ENCODE results near the gene DNAH6. TPM values are rescaled to one million over a fixed set of nuclear protein-coding genes. Genes with fewer than 3 reads are reported as not detected.

DNAH6 gene
- total RNA-seq, 1 experiment from 2014 or later, result 0.26 TPM

- Histone ChIP-seq H3K4me2 (ENCODE audit: insufficient read depth, insufficient read length, low read length) (no peak overlapping the region), H3K79me1 (ENCODE audit: insufficient read depth, low read depth, low read length, poor library complexity, severe bottlenecking) (no peaks in the 10 kb centered on the region)
Observed at GRCh38 chr2:84823229-84823628, 306.9 kb downstream of the DNAH6 start.

More at GRCh38 chr2:84823229-84823628, 306.9 kb downstream of the DNAH6 start:
- H3K27me3 Mint-ChIP-seq (ENCODE audit: low read depth), result peaks cover 23% of the 10 kb centered on the region
- no peak overlapping the region for H3K23ac ChIP-seq (ENCODE audit: insufficient read length, low read depth, low read length)
- no peak overlapping the region for H3K9ac ChIP-seq (ENCODE audit: extremely low read depth, insufficient read length, low read length)
- H3T11ph ChIP-seq (ENCODE audit: low read length), result no peak overlapping the region
- no peak overlapping the region for H4K8ac ChIP-seq (replicated peaks; ENCODE audit: insufficient read length, low read depth, low read length)
- no CpG with 5 or more reads among the region's 5 CpGs for WGBS (ENCODE audit: extremely low coverage, insufficient read length, low lambda C conversion rate)
- H2BK20ac ChIP-seq (ENCODE audit: low read depth, low read length, poor library complexity, severe bottlenecking), result no peak overlapping the region
- no peak overlapping the region for H3K18ac ChIP-seq (ENCODE audit: insufficient read length, low read depth, low read length)
- no peak overlapping the region for H2AFZ ChIP-seq (ENCODE audit: low read length)
- no peak overlapping the region for H3K27ac ChIP-seq (ENCODE audit: insufficient read length, low read depth, low read length)
- H2AK5ac ChIP-seq (ENCODE audit: insufficient read length, low read length), result no peak overlapping the region
- no peaks in the 10 kb centered on the region for H3K9me3 ChIP-seq (ENCODE audit: control insufficient read depth, low read depth, low read length)
- no peak for DNase-seq
- no peak overlapping the region for H3K56ac ChIP-seq (ENCODE audit: insufficient read length, low read depth, low read length)
- no peaks in the 10 kb centered on the region for H3K27me3 ChIP-seq (ENCODE audit: insufficient read depth, low read length)
- H3K4me1 Mint-ChIP-seq, result no peaks in the 10 kb centered on the region
- no peak overlapping the region for H4K5ac ChIP-seq (ENCODE audit: insufficient read length, low read depth, low read length)
- H3K36me3 Mint-ChIP-seq (ENCODE audit: insufficient read depth in 1 of 3, low read depth in 3 of 3), result no peaks in the 10 kb centered on the region
- no peak overlapping the region for H3K27ac Mint-ChIP-seq
- no peaks in the 10 kb centered on the region for H3K9me3 Mint-ChIP-seq
- H2BK15ac ChIP-seq (ENCODE audit: low read depth, low read length), result no peak overlapping the region
- H4K91ac ChIP-seq (ENCODE audit: insufficient read length, low read depth, low read length), result no peak overlapping the region
- H2BK5ac ChIP-seq (ENCODE audit: insufficient read length, low read length), result no peak overlapping the region
- H3K4me1 ChIP-seq (ENCODE audit: insufficient read depth, low read length), result no peaks in the 10 kb centered on the region
- no peaks in the 10 kb centered on the region for H3K23me2 ChIP-seq (ENCODE audit: insufficient read length, low read depth, low read length, poor library complexity, severe bottlenecking)
- H3K79me2 ChIP-seq (ENCODE audit: insufficient read depth, low read length), result no peaks in the 10 kb centered on the region
- H3K4me3 Mint-ChIP-seq, result no peak overlapping the region
- TF ChIP-seq CTCF (conservative IDR thresholded peaks at IDR 0.05), result no peak
- no peaks in the 10 kb centered on the region for H4K20me1 ChIP-seq (ENCODE audit: control insufficient read depth, insufficient read depth, insufficient read length)
- H3K4ac ChIP-seq (ENCODE audit: low read depth, low read length), result no peak overlapping the region
- no peak overlapping the region for H2BK12ac ChIP-seq (ENCODE audit: insufficient read length, low read depth, low read length)
- no peak overlapping the region for H3K14ac ChIP-seq (ENCODE audit: insufficient read depth, low read length)
- no peak overlapping the region for H2BK120ac ChIP-seq (ENCODE audit: low read depth, low read length, poor library complexity, severe bottlenecking)
